Stomach (tissue), 4 donors: ENCODE data around the gene SCRN1.

ENCODE experiments used
- EP300 ChIP-seq: sonication (generic); formaldehyde crosslinking; IDR thresholded peaks from one replicate; pipeline ENCODE4 v1.6.1; 2017; ENCODE audit warnings: antibody characterized with exemption
- POLR2A ChIP-seq, 4 donors: fragments of 450-650 bp; IDR thresholded peaks; one replicate each; pipeline ENCODE4 v1.6.1; 2016; ENCODE audit warnings: antibody characterized with exemption in 4 of 4, control low read depth in 2 of 4, mild to moderate bottlenecking in 1 of 4, moderate library complexity in 1 of 4
- TF ChIP-seq, protein P1 (sequence below), 7 experiments: fragments of 450-650 bp in 4 of 7; fragments of 200-600 bp in 3 of 7; sonication (generic) in 3 of 7; IDR thresholded peaks; one replicate each; pipeline ENCODE4 v1.5.1; 2016 to 2019; ENCODE audit warnings: antibody characterized with exemption in 7 of 7, control low read depth in 2 of 7, mild to moderate bottlenecking in 1 of 7

DNA sequence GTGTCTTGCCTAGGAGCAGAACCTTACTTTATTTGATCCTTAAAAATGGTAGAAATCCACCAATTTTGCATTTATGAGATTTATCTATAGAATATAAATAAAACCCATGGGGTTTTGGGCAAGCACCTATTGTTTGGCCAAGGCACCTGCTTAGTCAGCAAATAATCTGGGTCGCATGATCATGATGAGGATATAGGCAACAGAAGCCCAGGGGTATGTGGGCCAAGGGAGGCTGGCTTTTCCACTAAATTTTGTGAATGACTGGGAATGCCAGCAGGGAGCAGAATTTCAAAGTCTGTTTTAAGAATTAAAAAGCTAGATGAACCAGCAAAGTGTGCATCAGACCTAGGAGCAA lies 17.3 kb downstream of the SCRN1 start:
- TF ChIP-seq, protein P1, sequence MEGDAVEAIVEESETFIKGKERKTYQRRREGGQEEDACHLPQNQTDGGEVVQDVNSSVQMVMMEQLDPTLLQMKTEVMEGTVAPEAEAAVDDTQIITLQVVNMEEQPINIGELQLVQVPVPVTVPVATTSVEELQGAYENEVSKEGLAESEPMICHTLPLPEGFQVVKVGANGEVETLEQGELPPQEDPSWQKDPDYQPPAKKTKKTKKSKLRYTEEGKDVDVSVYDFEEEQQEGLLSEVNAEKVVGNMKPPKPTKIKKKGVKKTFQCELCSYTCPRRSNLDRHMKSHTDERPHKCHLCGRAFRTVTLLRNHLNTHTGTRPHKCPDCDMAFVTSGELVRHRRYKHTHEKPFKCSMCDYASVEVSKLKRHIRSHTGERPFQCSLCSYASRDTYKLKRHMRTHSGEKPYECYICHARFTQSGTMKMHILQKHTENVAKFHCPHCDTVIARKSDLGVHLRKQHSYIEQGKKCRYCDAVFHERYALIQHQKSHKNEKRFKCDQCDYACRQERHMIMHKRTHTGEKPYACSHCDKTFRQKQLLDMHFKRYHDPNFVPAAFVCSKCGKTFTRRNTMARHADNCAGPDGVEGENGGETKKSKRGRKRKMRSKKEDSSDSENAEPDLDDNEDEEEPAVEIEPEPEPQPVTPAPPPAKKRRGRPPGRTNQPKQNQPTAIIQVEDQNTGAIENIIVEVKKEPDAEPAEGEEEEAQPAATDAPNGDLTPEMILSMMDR (IDR thresholded peaks at IDR 0.05) = no peak
- TF ChIP-seq POLR2A (IDR thresholded peaks at IDR 0.05) (no peak), EP300 (no peak)
